GM12873 (cell line): ENCODE measurements around the gene EZH1.

Experiments used
- TF ChIP-seq, protein P1 (sequence below): IDR thresholded peaks from 2 replicates; pipeline ENCODE4 v1.5.1; 2012; ENCODE audit warnings: low read depth, mild to moderate bottlenecking, moderate library complexity, low read length, control low read depth; ENCODE audit not compliant: insufficient read depth; ENCODE audit errors: missing control alignments

The EZH1 gene

DNA sequence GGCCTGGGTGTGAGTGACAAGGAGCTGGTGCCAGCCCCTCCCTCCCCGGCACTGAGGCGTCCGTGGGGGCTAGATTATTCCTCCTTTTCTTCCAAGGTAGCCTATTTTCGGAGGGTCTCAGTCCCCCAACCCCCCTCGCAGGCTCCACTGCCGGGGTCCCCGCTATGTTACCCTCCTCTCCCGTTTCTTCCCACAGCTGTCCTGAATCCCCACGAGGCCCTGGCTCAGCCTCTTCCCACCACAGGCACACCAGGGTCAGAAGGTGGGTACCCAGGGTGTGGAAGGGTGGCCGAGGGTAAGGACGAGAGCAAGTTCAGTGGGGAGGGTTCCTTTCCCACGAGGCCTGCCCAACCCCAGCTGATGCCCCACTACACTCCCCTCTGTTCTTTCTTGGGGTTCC lies 16.8 kb upstream of the EZH1 start:
- TF ChIP-seq, protein P1, sequence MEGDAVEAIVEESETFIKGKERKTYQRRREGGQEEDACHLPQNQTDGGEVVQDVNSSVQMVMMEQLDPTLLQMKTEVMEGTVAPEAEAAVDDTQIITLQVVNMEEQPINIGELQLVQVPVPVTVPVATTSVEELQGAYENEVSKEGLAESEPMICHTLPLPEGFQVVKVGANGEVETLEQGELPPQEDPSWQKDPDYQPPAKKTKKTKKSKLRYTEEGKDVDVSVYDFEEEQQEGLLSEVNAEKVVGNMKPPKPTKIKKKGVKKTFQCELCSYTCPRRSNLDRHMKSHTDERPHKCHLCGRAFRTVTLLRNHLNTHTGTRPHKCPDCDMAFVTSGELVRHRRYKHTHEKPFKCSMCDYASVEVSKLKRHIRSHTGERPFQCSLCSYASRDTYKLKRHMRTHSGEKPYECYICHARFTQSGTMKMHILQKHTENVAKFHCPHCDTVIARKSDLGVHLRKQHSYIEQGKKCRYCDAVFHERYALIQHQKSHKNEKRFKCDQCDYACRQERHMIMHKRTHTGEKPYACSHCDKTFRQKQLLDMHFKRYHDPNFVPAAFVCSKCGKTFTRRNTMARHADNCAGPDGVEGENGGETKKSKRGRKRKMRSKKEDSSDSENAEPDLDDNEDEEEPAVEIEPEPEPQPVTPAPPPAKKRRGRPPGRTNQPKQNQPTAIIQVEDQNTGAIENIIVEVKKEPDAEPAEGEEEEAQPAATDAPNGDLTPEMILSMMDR: no peak

DNA sequence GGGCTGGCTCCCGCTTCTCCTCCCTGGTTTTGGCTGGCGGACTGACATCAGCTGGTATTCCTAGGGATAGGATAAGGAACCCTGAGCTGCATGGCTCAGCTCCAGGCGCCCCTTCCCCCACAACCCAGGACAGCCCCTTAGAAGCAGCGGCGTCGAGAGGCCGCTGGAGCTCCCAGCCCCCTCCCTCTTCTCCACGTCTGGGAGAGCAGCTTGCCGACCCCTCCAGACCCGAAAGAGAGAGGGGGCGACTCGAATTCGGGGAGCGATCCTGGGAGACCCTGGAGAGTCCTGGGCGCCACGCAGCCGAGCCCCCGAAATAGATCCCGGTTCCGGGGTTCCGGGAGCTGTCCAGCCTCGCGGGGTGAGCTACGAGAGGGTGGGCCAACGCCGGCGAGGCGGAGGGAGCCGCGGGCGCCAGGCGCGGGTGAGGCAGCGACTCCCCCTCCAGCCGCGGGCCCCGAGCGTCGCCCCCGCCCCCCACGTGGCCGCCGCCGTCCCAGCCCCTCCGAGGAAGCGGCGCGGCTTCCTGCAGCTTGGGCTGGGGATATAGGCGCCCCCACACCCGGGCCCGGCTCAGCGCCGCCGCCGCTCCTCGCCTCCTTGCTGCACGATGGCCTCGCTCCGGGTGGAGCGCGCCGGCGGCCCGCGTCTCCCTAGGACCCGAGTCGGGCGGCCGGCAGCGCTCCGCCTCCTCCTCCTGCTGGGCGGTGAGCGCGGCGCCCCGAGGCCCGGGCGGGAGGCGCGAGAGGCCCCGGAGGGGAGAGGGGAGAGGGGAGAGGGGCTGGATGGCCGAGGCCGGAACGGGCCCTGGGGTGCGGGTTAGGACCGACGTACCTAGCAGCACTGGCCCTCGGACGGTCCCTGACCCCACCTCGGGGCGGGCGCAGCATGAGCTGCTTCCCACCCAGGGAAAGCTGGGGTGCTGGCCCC lies 16.1 kb upstream of the EZH1 start, which contains the start of gene RAMP2:
Gene RAMP2, plus strand, starts transcription at position 576 of the 930 bp plus-strand sequence. Its CDS starts 35 bp downstream, at position 611.
- TF ChIP-seq, protein P1: no peak

GRCh38 chr17:42759982-42760651 lies 15.3 kb upstream of the EZH1 start:
- TF ChIP-seq, protein P1: no peak

DNA sequence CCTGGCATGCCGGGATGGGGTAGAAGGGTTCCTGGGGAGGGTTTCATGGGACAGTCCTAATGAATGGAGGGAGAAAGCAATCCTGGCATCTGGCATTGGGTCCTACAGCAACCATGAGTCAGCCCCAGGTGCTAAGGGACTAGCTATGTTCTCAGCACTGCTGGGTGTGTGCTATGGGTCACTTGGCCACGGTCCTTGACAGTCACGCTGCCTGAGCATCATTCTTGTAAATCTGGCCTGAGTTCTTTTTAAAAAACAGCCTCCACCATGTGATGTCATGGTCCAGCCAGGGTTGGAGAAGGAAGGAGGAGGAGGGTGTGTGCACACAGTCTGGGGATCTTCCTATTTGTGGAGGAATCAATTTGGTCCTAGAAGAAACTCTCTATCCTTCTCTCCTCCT lies 9.9 kb upstream of the EZH1 start:
- TF ChIP-seq, protein P1: no peak

DNA sequence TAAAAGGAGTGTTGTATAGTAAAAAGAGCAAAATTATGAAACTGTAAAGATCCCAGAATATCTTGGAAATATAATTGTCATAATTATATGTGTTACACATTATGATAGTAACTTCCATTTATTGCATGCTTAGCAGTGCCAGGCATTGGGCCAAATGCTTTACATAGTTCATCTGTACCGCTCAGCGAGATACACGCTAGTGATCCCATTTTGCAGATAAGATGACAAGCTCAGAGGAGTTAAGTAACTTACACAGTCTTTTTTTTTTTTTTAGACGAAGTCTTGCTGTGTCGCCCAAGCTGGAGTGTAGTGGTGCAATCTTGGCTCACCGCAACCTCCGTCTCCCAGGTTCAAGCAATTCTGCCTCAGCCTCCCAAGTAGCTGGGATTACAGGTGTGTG lies 6.8 kb upstream of the EZH1 start:
- TF ChIP-seq, protein P1: no peak

GRCh38 chr17:42750739-42751344 lies 6.0 kb upstream of the EZH1 start:
- TF ChIP-seq, protein P1: no peak
